DOHH2 (cell line): Measurements from ENCODE around the gene BICRA.

ENCODE experiments used
- H3F3A ChIP-seq: fragments of 200-600 bp; sonication (generic), shearing (Covaris generic); 2 replicates; pipeline ENCODE4 v1.6.0; 2016; ENCODE audit warnings: antibody characterized with exemption, mild to moderate bottlenecking; ENCODE audit not compliant: control insufficient read depth, insufficient read depth
- H3K27ac ChIP-seq: fragments of 200-600 bp; sonication (generic); 2 replicates; pipeline ENCODE4 v1.5.1; 2014; ENCODE audit warnings: low read depth, mild to moderate bottlenecking, low read length, moderate library complexity
- H3K27me3 ChIP-seq: fragments of 200-600 bp; sonication (generic); 2 replicates; pipeline ENCODE4 v1.6.1; 2014; ENCODE audit warnings: mild to moderate bottlenecking, low read length, mixed read lengths; ENCODE audit not compliant: control insufficient read depth
- H3K36me3 ChIP-seq: fragments of 200-600 bp; sonication (generic); 2 replicates; pipeline ENCODE4 v1.6.1; 2014; ENCODE audit warnings: mild to moderate bottlenecking, low read length, moderate library complexity, mixed read lengths; ENCODE audit not compliant: control insufficient read depth
- H3K4me1 ChIP-seq: fragments of 200-600 bp; sonication (generic); 2 replicates; pipeline ENCODE4 v1.6.1; 2014; ENCODE audit warnings: mild to moderate bottlenecking, low read length, mixed read lengths; ENCODE audit not compliant: control insufficient read depth
- H3K4me2 ChIP-seq: fragments of 200-600 bp; sonication (generic); 2 replicates; pipeline ENCODE4 v1.6.0; 2014; ENCODE audit warnings: mild to moderate bottlenecking, low read length, moderate library complexity
- H3K4me3 ChIP-seq: fragments of 200-600 bp; sonication (generic); 2 replicates; pipeline ENCODE4 v1.5.1; 2014; ENCODE audit warnings: mild to moderate bottlenecking, low read length, mixed read lengths
- H3K79me2 ChIP-seq: fragments of 200-600 bp; sonication (generic); 2 replicates; pipeline ENCODE4 v1.6.1; 2014; ENCODE audit warnings: mild to moderate bottlenecking, low read length, mixed read lengths; ENCODE audit not compliant: control insufficient read depth
- H3K9me2 ChIP-seq: fragments of 200-600 bp; sonication (generic); replicated peaks from 2 replicates; pipeline ENCODE4 v1.6.1; 2014; ENCODE audit warnings: mild to moderate bottlenecking, low read length, mixed read lengths; ENCODE audit not compliant: control insufficient read depth
- H3K9me3 ChIP-seq: fragments of 200-600 bp; sonication (generic); 2 replicates; pipeline ENCODE4 v1.6.1; 2014; ENCODE audit warnings: antibody characterized with exemption, low read length, mixed read lengths; ENCODE audit not compliant: control insufficient read depth, insufficient read depth
- H4K20me1 ChIP-seq: fragments of 200-600 bp; sonication (generic); 2 replicates; pipeline ENCODE4 v1.6.0; 2014; ENCODE audit warnings: low read depth, mild to moderate bottlenecking, antibody characterized with exemption, low read length, moderate library complexity; ENCODE audit not compliant: control insufficient read depth, insufficient read depth
- EZH2phosphoT487 ChIP-seq: fragments of 200-600 bp; sonication (generic); IDR thresholded peaks from 2 replicates; pipeline ENCODE4 v1.6.1; 2017; ENCODE audit warnings: borderline replicate concordance, mild to moderate bottlenecking, antibody characterized with exemption, low read length, moderate library complexity, mixed read lengths
- TF ChIP-seq, protein P1 (sequence below): fragments of 200-600 bp; sonication (generic); IDR thresholded peaks from one replicate; pipeline ENCODE4 v1.5.1; 2014; ENCODE audit warnings: antibody characterized with exemption, mild to moderate bottlenecking, low read depth, low read length; ENCODE audit not compliant: poor library complexity, severe bottlenecking

Gene BICRA

DNA sequence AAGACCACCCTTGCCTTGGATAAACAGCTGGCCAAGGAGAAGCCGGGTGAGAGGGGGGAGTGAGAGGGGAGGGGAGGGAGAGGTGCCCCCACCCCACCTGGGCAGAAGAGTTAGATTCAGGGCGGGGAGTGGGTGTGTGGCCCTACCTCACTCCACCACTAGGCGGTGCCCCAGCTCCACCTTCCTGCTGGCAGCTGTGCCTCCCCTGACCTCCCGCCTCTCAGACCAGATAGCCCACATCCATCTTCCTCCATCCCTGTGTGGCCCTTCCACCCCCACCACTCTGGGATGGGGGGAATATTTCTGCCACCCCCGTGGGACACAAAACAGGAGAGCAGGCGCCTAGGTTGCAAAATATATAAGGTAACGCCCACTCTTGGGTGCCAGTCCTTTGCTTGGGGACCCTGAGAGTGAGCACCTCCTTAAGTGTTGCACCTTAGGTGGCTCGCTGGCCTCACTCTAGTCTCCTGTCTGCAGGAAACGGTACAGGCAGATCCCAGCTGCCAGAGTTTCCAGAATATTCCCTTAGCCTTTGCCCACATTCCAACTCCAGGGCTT, 90.5 kb downstream of the BICRA start:
- no peaks in the 10 kb centered on the region for H3K27me3 ChIP-seq
- H3K9me3 ChIP-seq: no peaks in the 10 kb centered on the region
- no peak overlapping the region for H3K4me3 ChIP-seq
- no peaks in the 10 kb centered on the region for H3K79me2 ChIP-seq
- peaks cover 6% of the 10 kb centered on the region for H3K4me1 ChIP-seq
- H3K9me2 ChIP-seq: no peaks in the 10 kb centered on the region
- no peak overlapping the region for H3K27ac ChIP-seq
- H3F3A ChIP-seq: no peaks in the 10 kb centered on the region
- TF ChIP-seq, protein P1, sequence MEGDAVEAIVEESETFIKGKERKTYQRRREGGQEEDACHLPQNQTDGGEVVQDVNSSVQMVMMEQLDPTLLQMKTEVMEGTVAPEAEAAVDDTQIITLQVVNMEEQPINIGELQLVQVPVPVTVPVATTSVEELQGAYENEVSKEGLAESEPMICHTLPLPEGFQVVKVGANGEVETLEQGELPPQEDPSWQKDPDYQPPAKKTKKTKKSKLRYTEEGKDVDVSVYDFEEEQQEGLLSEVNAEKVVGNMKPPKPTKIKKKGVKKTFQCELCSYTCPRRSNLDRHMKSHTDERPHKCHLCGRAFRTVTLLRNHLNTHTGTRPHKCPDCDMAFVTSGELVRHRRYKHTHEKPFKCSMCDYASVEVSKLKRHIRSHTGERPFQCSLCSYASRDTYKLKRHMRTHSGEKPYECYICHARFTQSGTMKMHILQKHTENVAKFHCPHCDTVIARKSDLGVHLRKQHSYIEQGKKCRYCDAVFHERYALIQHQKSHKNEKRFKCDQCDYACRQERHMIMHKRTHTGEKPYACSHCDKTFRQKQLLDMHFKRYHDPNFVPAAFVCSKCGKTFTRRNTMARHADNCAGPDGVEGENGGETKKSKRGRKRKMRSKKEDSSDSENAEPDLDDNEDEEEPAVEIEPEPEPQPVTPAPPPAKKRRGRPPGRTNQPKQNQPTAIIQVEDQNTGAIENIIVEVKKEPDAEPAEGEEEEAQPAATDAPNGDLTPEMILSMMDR: peak; percentile 94
- TF ChIP-seq EZH2phosphoT487: no peak
- H3K4me2 ChIP-seq: no peak overlapping the region
- no peaks in the 10 kb centered on the region for H4K20me1 ChIP-seq
- H3K36me3 ChIP-seq: peaks cover 31% of the 10 kb centered on the region

DNA sequence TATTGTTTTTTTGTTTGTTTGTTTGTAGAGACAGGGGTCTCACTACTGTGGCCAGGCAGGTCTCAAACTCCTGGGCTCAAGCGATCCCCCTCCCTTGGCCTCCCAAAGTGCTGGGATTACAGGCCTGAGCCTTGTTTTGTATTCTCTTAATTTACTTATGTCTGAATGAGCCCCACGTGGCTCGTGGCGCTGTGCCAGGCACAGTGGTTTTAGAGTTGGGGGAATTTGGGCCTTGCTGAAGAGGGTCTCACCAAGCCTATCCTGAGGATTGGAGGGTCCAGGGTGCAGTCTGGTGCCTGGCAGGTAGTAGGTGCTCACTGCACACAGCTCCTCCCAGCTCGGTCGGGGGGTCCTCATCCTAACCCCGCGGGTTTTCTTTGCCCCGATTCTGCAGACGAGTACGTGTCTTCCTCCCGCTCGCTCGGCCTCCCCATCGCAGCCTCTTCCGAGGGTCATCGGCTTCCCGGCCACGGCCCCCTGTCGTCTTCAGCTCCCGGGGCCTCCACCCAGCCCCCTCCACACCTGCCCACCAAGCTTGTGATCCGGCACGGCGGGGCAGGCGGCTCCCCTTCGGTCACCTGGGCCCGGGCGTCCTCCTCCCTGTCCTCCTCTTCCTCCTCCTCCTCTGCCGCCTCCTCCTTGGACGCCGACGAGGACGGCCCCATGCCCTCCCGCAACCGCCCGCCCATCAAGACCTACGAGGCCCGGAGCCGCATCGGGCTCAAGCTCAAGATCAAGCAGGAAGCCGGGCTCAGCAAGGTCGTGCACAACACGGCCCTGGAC, 92.2 kb downstream of the BICRA start:
- Histone ChIP-seq H3K9me3 (no peaks in the 10 kb centered on the region), H4K20me1 (no peaks in the 10 kb centered on the region), H3K4me3 (no peak overlapping the region), H3K27me3 (no peaks in the 10 kb centered on the region), H3K4me2 (no peak overlapping the region), H3K27ac (no peak overlapping the region), H3K9me2 (no peaks in the 10 kb centered on the region), H3F3A (no peaks in the 10 kb centered on the region), H3K4me1 (peaks cover 6% of the 10 kb centered on the region), H3K79me2 (no peaks in the 10 kb centered on the region), H3K36me3 (peaks cover 31% of the 10 kb centered on the region)
- TF ChIP-seq, protein P1: no peak
- no peak for TF ChIP-seq EZH2phosphoT487

DNA sequence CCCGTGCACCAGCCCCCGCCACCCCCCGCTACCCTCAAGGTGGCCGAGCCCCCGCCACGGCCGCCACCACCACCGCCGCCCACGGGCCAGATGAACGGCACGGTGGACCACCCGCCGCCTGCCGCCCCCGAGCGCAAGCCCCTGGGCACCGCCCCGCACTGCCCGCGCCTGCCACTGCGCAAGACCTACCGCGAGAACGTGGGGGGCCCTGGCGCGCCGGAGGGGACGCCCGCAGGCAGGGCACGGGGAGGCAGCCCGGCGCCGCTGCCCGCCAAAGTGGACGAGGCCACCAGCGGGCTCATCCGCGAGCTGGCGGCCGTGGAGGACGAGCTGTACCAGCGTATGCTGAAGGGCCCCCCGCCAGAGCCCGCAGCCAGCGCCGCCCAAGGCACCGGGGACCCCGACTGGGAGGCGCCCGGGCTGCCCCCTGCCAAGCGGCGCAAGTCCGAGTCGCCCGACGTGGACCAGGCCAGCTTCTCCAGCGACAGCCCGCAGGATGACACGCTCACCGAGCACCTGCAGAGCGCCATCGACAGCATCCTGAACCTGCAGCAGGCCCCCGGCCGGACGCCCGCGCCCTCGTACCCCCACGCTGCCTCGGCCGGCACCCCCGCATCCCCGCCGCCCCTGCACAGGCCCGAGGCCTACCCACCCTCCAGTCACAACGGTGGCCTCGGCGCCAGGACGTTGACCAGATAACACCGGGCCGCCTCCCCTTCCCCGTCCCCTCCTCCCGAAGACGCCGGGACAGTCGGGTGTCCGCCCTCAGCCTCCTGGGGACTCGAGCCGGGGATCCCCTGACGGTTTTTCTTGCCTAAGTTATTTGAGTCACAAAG, 93.0 kb downstream of the BICRA start:
- H3K4me3 ChIP-seq: no peak overlapping the region
- no peaks in the 10 kb centered on the region for H4K20me1 ChIP-seq
- no peaks in the 10 kb centered on the region for H3K79me2 ChIP-seq
- H3K9me2 ChIP-seq: no peaks in the 10 kb centered on the region
- no peak overlapping the region for H3K27ac ChIP-seq
- no peaks in the 10 kb centered on the region for H3F3A ChIP-seq
- H3K4me1 ChIP-seq: peaks cover 7% of the 10 kb centered on the region
- H3K27me3 ChIP-seq: no peaks in the 10 kb centered on the region
- no peak for TF ChIP-seq EZH2phosphoT487
- TF ChIP-seq, protein P1: no peak
- peaks cover 31% of the 10 kb centered on the region for H3K36me3 ChIP-seq
- no peaks in the 10 kb centered on the region for H3K9me3 ChIP-seq
- no peak overlapping the region for H3K4me2 ChIP-seq
